ENCODE measurements around the gene MTG2. TPM values are rescaled to one million over a fixed set of nuclear protein-coding genes. Genes with fewer than 3 reads are reported as not detected.
A peak's percentile ranks its signal among the peaks of the same experiment; 100 is the strongest.

The MTG2 gene
- total and polyA plus RNA-seq, 11 donors = 20.7 to 40.7 (median 27.9) TPM

GRCh38 chr20:62183426-62184142 is 756 bp downstream of the MTG2 start:
- intact Hi-C loops (cut with DNase I) = loop anchor here in 5 of 10 donors (5.0 to 10.0 kb wide), 5 partner anchors 36 to 201 kb away; partner anchors contain the start of genes OSBPL2 (in 3 of the 5) and RPS21 (in 2 of the 5)
- peak overlapping the region; percentile 78 to 99 (median 93) for H3K27ac ChIP-seq
- no peaks in the 10 kb centered on the region for H3K27me3 ChIP-seq
- TF ChIP-seq CTCF (IDR thresholded peaks at IDR 0.05) = no peak
- TF ChIP-seq POLR2A (IDR thresholded peaks at IDR 0.05) = no peak
- peak overlapping the region; percentile 77 to 99 (median 96) for H3K4me3 ChIP-seq
- H3K9me3 ChIP-seq = no peaks in the 10 kb centered on the region
- ATAC-seq (no peak), DNase-seq (peak in 1 of 5 donors; percentile 11)
- WGBS, 4 donors = 30 to 32% (median 32%) methylated on average over 25 of the region's 25 CpGs
- H3K36me3 ChIP-seq = peaks cover 0 to 24% (median 16%) of the 10 kb centered on the region in 9 donors
- H3K4me1 ChIP-seq = peaks cover 8 to 36% (median 28%) of the 10 kb centered on the region in 12 donors

GRCh38 chr20:62186096-62186426 is 3.2 kb downstream of the MTG2 start:
- H3K4me3 ChIP-seq = no peak overlapping the region
- DNase-seq (no peak), ATAC-seq (no peak)
- TF ChIP-seq CTCF (IDR thresholded peaks at IDR 0.05) (no peak), POLR2A (IDR thresholded peaks at IDR 0.05) (no peak)
- H3K9me3 ChIP-seq = no peaks in the 10 kb centered on the region
- H3K36me3 ChIP-seq = peaks cover 0 to 25% (median 14%) of the 10 kb centered on the region in 9 donors
- 75 to 79% (median 77%) methylated on average over 3 of the region's 3 CpGs for WGBS, 4 donors
- no peaks in the 10 kb centered on the region for H3K27me3 ChIP-seq
- peaks cover 8 to 36% (median 28%) of the 10 kb centered on the region in 12 donors for H3K4me1 ChIP-seq
- H3K27ac ChIP-seq = no peak overlapping the region
- intact Hi-C loops (cut with DNase I) = loop anchor here in 5 of 10 donors (5.0 to 10.0 kb wide), 5 partner anchors 46 to 201 kb away; partner anchors contain the start of genes RPS21 (in 3 of the 5) and OSBPL2 (in 1 of the 5)

- intact Hi-C loops (cut with DNase I) = loop anchor here in 5 of 10 donors (5.0 to 10.0 kb wide), 5 partner anchors 45 to 200 kb away; partner anchors contain the start of genes RPS21 (in 3 of the 5) and OSBPL2 (in 1 of the 5)
- Histone ChIP-seq H3K27ac (peak overlapping the region in 10 of 12 donors; percentile 1 to 64 (median 37)), H3K9me3 (no peaks in the 10 kb centered on the region), H3K4me1 (peaks cover 8 to 41% (median 25%) of the 10 kb centered on the region in 12 donors), H3K27me3 (no peaks in the 10 kb centered on the region), H3K4me3 (no peak overlapping the region), H3K36me3 (peaks cover 0 to 26% (median 14%) of the 10 kb centered on the region in 9 donors)
- DNase-seq = no peak
- 44 to 56% (median 50%) methylated on average over 13 of the region's 13 CpGs for WGBS, 4 donors
- ATAC-seq = no peak
- no peak for TF ChIP-seq POLR2A (IDR thresholded peaks at IDR 0.05)
- TF ChIP-seq CTCF (IDR thresholded peaks at IDR 0.05) = no peak
These were observed 4.3 kb downstream of the MTG2 start for GRCh38 chr20:62186887-62187866.
